ENCODE results near the gene DOCK3. TPM values are rescaled to one million over a fixed set of nuclear protein-coding genes. Genes with fewer than 3 reads are reported as not detected.

The DOCK3 gene
- total and polyA plus RNA-seq, 2 donors (not counting 3 experiments of a cell fraction or from before 2014, with no cell fraction given) = 0.08 to 0.13 TPM

DNA sequence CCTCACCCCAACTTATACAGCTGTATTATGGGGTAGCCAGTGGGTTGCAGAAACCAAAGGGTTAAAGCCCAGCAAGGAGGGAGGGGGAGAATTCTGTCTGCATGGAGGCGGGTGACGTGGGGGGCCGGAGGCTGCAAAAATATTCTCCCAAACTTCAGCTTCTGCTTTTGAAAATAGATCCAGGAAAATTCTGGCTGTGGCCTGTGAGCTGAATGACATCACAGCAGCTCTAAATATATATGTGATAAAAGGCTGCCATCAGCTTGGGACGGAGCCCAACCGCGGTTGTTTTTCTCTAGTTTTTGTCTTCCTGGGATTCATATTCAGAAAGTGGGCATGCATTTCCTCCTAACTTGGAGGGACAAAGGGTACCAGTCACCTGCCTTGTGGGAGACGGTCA, 30.2 kb upstream of the DOCK3 start:
- intact Hi-C loops (cut with micrococcal nuclease) = no loop called here

DNA sequence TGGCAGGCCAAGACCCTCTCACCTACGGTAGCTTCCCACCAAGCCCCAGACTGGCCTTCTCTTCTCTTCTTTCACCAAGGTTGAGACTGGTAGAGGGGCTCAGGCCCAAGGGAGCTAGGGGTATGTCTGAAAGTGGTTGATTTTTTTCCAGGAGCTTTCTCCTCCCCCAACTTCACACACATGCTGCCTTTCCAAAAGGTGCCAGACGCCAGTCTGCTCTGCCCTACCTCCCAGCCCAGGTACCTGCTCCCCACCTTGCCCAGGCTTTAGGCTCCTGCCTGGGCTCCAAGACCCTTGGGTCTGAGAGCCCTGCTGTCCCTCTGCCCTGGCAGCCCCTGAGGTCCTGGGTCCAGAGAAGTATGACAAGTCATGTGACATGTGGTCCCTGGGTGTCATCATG, 29.3 kb upstream of the DOCK3 start:
- Histone ChIP-seq H3K9ac (replicated peaks; ENCODE audit: extremely low read depth, insufficient read depth, low read length) (no peak overlapping the region), H3K27ac (ENCODE audit: insufficient read depth, low read depth, low read length) (no peak overlapping the region), H3K27me3 (ENCODE audit: control insufficient read depth in 2 of 2, insufficient read depth in 2 of 2, low read length in 2 of 2) (no peaks in the 10 kb centered on the region), H3K79me2 (ENCODE audit: control insufficient read depth, insufficient read depth, low read length) (no peaks in the 10 kb centered on the region), H3K4me2 (ENCODE audit: insufficient read depth, low read length) (no peak overlapping the region), H3K4me1 (ENCODE audit: control insufficient read depth, extremely low read depth, insufficient read depth, low read length) (no peaks in the 10 kb centered on the region), H3K4me3 (replicated peaks in 1 of 3; ENCODE audit: insufficient read depth in 1 of 3, low read depth in 1 of 3, low read length in 3 of 3) (no peak overlapping the region), H2AFZ (ENCODE audit: low read depth, low read length) (no peak overlapping the region), H3K36me3 (ENCODE audit: control insufficient read depth in 2 of 2, extremely low read depth in 1 of 2, insufficient read depth in 2 of 2, low read length in 2 of 2) (peaks cover 0 to 1% of the 10 kb centered on the region in 2 experiments), H3K9me3 (replicated peaks; ENCODE audit: control insufficient read depth, insufficient read depth, low read length) (no peaks in the 10 kb centered on the region), H4K20me1 (replicated peaks; ENCODE audit: control insufficient read depth, extremely low read depth, insufficient read depth, low read length) (no peaks in the 10 kb centered on the region), H3K9me1 (replicated peaks; ENCODE audit: control insufficient read depth, extremely low read depth, insufficient read depth, low read length) (no peaks in the 10 kb centered on the region)
- CTCF ChIA-PET = no interaction called here
- intact Hi-C loops (cut with micrococcal nuclease) (no loop called here), dilution Hi-C loops (cut with MboI; ENCODE audit: extremely low pct_ligation_motif_present, low sequenced_read_pairs) (no loop called here)
- no peak for TF ChIP-seq POLR2A (IDR thresholded peaks at IDR 0.05; ENCODE audit: low read depth, low read length)
- TF ChIP-seq, protein P1, sequence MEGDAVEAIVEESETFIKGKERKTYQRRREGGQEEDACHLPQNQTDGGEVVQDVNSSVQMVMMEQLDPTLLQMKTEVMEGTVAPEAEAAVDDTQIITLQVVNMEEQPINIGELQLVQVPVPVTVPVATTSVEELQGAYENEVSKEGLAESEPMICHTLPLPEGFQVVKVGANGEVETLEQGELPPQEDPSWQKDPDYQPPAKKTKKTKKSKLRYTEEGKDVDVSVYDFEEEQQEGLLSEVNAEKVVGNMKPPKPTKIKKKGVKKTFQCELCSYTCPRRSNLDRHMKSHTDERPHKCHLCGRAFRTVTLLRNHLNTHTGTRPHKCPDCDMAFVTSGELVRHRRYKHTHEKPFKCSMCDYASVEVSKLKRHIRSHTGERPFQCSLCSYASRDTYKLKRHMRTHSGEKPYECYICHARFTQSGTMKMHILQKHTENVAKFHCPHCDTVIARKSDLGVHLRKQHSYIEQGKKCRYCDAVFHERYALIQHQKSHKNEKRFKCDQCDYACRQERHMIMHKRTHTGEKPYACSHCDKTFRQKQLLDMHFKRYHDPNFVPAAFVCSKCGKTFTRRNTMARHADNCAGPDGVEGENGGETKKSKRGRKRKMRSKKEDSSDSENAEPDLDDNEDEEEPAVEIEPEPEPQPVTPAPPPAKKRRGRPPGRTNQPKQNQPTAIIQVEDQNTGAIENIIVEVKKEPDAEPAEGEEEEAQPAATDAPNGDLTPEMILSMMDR (IDR thresholded peaks at IDR 0.05; ENCODE audit: extremely low read depth in 1 of 2, insufficient read depth in 1 of 2, low read depth in 1 of 2, low read length in 2 of 2) = no peak
- no peak for TF ChIP-seq JUN (IDR thresholded peaks at IDR 0.05; ENCODE audit: borderline replicate concordance, insufficient read depth, insufficient read length, low read depth)
- TF ChIP-seq POLR2AphosphoS5 (IDR thresholded peaks at IDR 0.05; ENCODE audit: insufficient read depth, low read depth, low read length) = no peak
- TF ChIP-seq MYC (IDR thresholded peaks at IDR 0.05; ENCODE audit: low read depth, low read length) = no peak
- TF ChIP-seq FOS (IDR thresholded peaks at IDR 0.05; ENCODE audit: borderline replicate concordance, insufficient read depth, low read length) = no peak
- no peak for DNase-seq (ENCODE audit: low read depth, low spot score)
- no TSS peak for BruUV-seq (replicated peaks)
- POLR2A ChIA-PET = no interaction called here
- no peak for FAIRE-seq

More for the DNA sequence above, 30.2 kb upstream of the DOCK3 start:
- ChIA-PET POLR2A (no interaction called here), CTCF (no interaction called here)
- no peak overlapping the region for H3K9ac ChIP-seq (replicated peaks; ENCODE audit: extremely low read depth, insufficient read depth, low read length)
- no peak overlapping the region for H3K27ac ChIP-seq (ENCODE audit: insufficient read depth, low read depth, low read length)
- no TSS peak for BruUV-seq (replicated peaks)
- no peaks in the 10 kb centered on the region for H3K9me1 ChIP-seq (replicated peaks; ENCODE audit: control insufficient read depth, extremely low read depth, insufficient read depth, low read length)
- FAIRE-seq (no peak), DNase-seq (ENCODE audit: low read depth, low spot score) (no peak)
- TF ChIP-seq GATA2 (IDR thresholded peaks at IDR 0.05; ENCODE audit: insufficient read depth, insufficient read length, low read depth, low read length) (no peak), MYC (IDR thresholded peaks at IDR 0.05; ENCODE audit: low read depth, low read length) (no peak), MAX (IDR thresholded peaks at IDR 0.05; ENCODE audit: insufficient read depth, insufficient read length) (no peak)
- H3K79me2 ChIP-seq (ENCODE audit: control insufficient read depth, insufficient read depth, low read length) = no peaks in the 10 kb centered on the region
- dilution Hi-C loops (cut with MboI; ENCODE audit: extremely low pct_ligation_motif_present, low sequenced_read_pairs) = no loop called here
- H3K4me3 ChIP-seq (replicated peaks in 1 of 3; ENCODE audit: insufficient read depth in 1 of 3, low read depth in 1 of 3, low read length in 3 of 3) = no peak overlapping the region
- no peak overlapping the region for H3K4me2 ChIP-seq (ENCODE audit: insufficient read depth, low read length)
- H3K27me3 ChIP-seq (ENCODE audit: control insufficient read depth in 2 of 2, insufficient read depth in 2 of 2, low read length in 2 of 2) = no peaks in the 10 kb centered on the region
- H3K4me1 ChIP-seq (ENCODE audit: control insufficient read depth, extremely low read depth, insufficient read depth, low read length) = no peaks in the 10 kb centered on the region
- H3K36me3 ChIP-seq (ENCODE audit: control insufficient read depth in 2 of 2, extremely low read depth in 1 of 2, insufficient read depth in 2 of 2, low read length in 2 of 2) = peaks cover 0 to 1% of the 10 kb centered on the region in 2 experiments
- no peak overlapping the region for H2AFZ ChIP-seq (ENCODE audit: low read depth, low read length)
- no peaks in the 10 kb centered on the region for H3K9me3 ChIP-seq (replicated peaks; ENCODE audit: control insufficient read depth, insufficient read depth, low read length)
- H4K20me1 ChIP-seq (replicated peaks; ENCODE audit: control insufficient read depth, extremely low read depth, insufficient read depth, low read length) = no peaks in the 10 kb centered on the region

Measured in endothelial cell of umbilical vein (primary cell).